ENCODE measurements around the gene OR13C5. TPM values are rescaled to one million over a fixed set of nuclear protein-coding genes. Genes with fewer than 3 reads are reported as not detected.

Gene OR13C5
- polyA plus RNA-seq, 1 donor from 2014 or later, result not detected

- no peak overlapping the region for H2AFZ ChIP-seq (ENCODE audit: low read depth, low read length)
Observed at GRCh38 chr9:104556830-104557634, 42.2 kb downstream of the OR13C5 start.

DNA sequence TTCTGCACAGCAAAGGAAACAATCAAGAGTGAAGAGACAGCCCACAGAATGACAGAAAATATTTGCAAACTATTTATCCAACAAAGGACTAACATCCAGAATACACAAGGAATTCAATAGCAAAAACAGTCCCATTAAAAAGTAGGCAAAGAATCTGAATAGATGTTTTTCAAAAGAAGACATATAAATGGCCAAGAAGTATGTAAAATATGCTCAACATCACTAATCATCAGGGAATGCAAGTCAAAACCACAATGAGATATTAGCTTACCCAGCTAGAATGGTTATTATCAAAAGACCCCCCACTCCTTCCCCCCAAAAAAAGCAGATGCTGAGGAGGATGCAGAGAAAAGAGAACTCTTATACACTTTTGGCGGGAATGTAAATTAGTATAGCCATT lies 43.7 kb downstream of the OR13C5 start:
- no peaks in the 10 kb centered on the region for H3F3A ChIP-seq (ENCODE audit: insufficient read depth, low read length, poor library complexity, severe bottlenecking)
- H3K4me2 ChIP-seq (ENCODE audit: low read length), result no peak overlapping the region
- H2AFZ ChIP-seq (ENCODE audit: low read depth, low read length), result no peak overlapping the region
- H3K9ac ChIP-seq (ENCODE audit: low read length), result no peak overlapping the region
- H3K27me3 ChIP-seq (ENCODE audit: insufficient read depth, low read depth, low read length), result no peaks in the 10 kb centered on the region
- no peaks in the 10 kb centered on the region for H4K20me1 ChIP-seq (ENCODE audit: insufficient read depth)
- H3K27ac ChIP-seq (ENCODE audit: low read length), result no peak overlapping the region
- H3K79me2 ChIP-seq (replicated peaks; ENCODE audit: insufficient read depth, low read length), result no peaks in the 10 kb centered on the region
- H3K4me3 ChIP-seq (ENCODE audit: low read length), result no peak overlapping the region
- no peaks in the 10 kb centered on the region for H3K9me2 ChIP-seq (ENCODE audit: insufficient read depth, low read length)
- no peaks in the 10 kb centered on the region for H3K36me3 ChIP-seq (ENCODE audit: insufficient read depth, low read length)
- no peaks in the 10 kb centered on the region for H3K9me3 ChIP-seq (ENCODE audit: low read length)
- TF ChIP-seq RAD21 (conservative IDR thresholded peaks at IDR 0.05), result no peak
- no peak for TF ChIP-seq EZH2 (IDR thresholded peaks at IDR 0.05; ENCODE audit: borderline replicate concordance, insufficient read depth, low read length, poor library complexity, severe bottlenecking)
- no peak for TF ChIP-seq POLR2AphosphoS5 (IDR thresholded peaks at IDR 0.05)
- TF ChIP-seq CTCF (IDR thresholded peaks at IDR 0.05; ENCODE audit: poor library complexity, severe bottlenecking), result no peak
- TF ChIP-seq, protein P1, sequence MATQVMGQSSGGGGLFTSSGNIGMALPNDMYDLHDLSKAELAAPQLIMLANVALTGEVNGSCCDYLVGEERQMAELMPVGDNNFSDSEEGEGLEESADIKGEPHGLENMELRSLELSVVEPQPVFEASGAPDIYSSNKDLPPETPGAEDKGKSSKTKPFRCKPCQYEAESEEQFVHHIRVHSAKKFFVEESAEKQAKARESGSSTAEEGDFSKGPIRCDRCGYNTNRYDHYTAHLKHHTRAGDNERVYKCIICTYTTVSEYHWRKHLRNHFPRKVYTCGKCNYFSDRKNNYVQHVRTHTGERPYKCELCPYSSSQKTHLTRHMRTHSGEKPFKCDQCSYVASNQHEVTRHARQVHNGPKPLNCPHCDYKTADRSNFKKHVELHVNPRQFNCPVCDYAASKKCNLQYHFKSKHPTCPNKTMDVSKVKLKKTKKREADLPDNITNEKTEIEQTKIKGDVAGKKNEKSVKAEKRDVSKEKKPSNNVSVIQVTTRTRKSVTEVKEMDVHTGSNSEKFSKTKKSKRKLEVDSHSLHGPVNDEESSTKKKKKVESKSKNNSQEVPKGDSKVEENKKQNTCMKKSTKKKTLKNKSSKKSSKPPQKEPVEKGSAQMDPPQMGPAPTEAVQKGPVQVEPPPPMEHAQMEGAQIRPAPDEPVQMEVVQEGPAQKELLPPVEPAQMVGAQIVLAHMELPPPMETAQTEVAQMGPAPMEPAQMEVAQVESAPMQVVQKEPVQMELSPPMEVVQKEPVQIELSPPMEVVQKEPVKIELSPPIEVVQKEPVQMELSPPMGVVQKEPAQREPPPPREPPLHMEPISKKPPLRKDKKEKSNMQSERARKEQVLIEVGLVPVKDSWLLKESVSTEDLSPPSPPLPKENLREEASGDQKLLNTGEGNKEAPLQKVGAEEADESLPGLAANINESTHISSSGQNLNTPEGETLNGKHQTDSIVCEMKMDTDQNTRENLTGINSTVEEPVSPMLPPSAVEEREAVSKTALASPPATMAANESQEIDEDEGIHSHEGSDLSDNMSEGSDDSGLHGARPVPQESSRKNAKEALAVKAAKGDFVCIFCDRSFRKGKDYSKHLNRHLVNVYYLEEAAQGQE (IDR thresholded peaks at IDR 0.05; ENCODE audit: borderline replicate concordance), result no peak
- TF ChIP-seq MXI1 (conservative IDR thresholded peaks at IDR 0.05; ENCODE audit: poor library complexity, severe bottlenecking), result no peak
- TF ChIP-seq TAF1 (IDR thresholded peaks at IDR 0.05; ENCODE audit: low read depth), result no peak
- TF ChIP-seq EP300 (conservative IDR thresholded peaks at IDR 0.05; ENCODE audit: poor library complexity, severe bottlenecking), result no peak
- TF ChIP-seq SMC3 (conservative IDR thresholded peaks at IDR 0.05; ENCODE audit: poor library complexity), result no peak

More at GRCh38 chr9:104556830-104557634, 42.2 kb downstream of the OR13C5 start:
- Histone ChIP-seq H3K9ac (ENCODE audit: low read length) (no peak overlapping the region), H3K79me2 (replicated peaks; ENCODE audit: insufficient read depth, low read length) (no peaks in the 10 kb centered on the region), H3K9me2 (ENCODE audit: insufficient read depth, low read length) (no peaks in the 10 kb centered on the region), H3K4me3 (ENCODE audit: low read length) (no peak overlapping the region), H3K27ac (ENCODE audit: low read length) (no peak overlapping the region), H3K9me3 (ENCODE audit: low read length) (no peaks in the 10 kb centered on the region), H3K36me3 (ENCODE audit: insufficient read depth, low read length) (no peaks in the 10 kb centered on the region), H3F3A (ENCODE audit: insufficient read depth, low read length, poor library complexity, severe bottlenecking) (no peaks in the 10 kb centered on the region), H3K4me2 (ENCODE audit: low read length) (no peak overlapping the region), H3K27me3 (ENCODE audit: insufficient read depth, low read depth, low read length) (no peaks in the 10 kb centered on the region), H4K20me1 (ENCODE audit: insufficient read depth) (no peaks in the 10 kb centered on the region)
- TF ChIP-seq, protein P1 (IDR thresholded peaks at IDR 0.05; ENCODE audit: borderline replicate concordance), result no peak
- TF ChIP-seq POLR2AphosphoS5 (IDR thresholded peaks at IDR 0.05), result no peak

Measured in neural cell (in vitro differentiated cells).